HepG2 (cell line): Measurements from ENCODE around the gene BCL2L2. TPM values are rescaled to one million over a fixed set of nuclear protein-coding genes. Genes with fewer than 3 reads are reported as not detected.

ENCODE experiments used
- CHD2 ChIP-seq: IDR thresholded peaks from 2 replicates; pipeline ENCODE4 v1.6.1; 2011; ENCODE audit warnings: low read depth, low read length, improper control_type of control experiment
- EED ChIP-seq: sonication (generic); formaldehyde crosslinking; IDR thresholded peaks from 2 replicates; pipeline ENCODE4 v1.5.0; 2020; ENCODE audit warnings: mild to moderate bottlenecking, missing genetic modification reagents
- KMT2A ChIP-seq: sonication (generic); formaldehyde crosslinking; IDR thresholded peaks from 2 replicates; pipeline ENCODE4 v1.4.0; 2020; ENCODE audit warnings: missing genetic modification reagents
- RFX1 ChIP-seq: fragments of 450-650 bp; IDR thresholded peaks from 2 replicates; pipeline ENCODE4 v1.6.1; 2017
- SOX5 ChIP-seq: IDR thresholded peaks from 2 replicates; pipeline ENCODE4 v1.6.1; 2016; ENCODE audit warnings: borderline replicate concordance
- ZNF562 ChIP-seq: sonication (generic); formaldehyde crosslinking; IDR thresholded peaks from 2 replicates; pipeline ENCODE4 v1.8.0; 2022; ENCODE audit warnings: missing genetic modification reagents, borderline replicate concordance
- ZNF747 ChIP-seq: sonication (generic); formaldehyde crosslinking; IDR thresholded peaks from 2 replicates; pipeline ENCODE4 v1.8.1; 2023; ENCODE audit warnings: missing genetic modification reagents, mild to moderate bottlenecking, borderline replicate concordance
- ZNF788 ChIP-seq: sonication (generic); formaldehyde crosslinking; IDR thresholded peaks from 2 replicates; pipeline ENCODE4 v1.5.0; 2020; ENCODE audit warnings: mild to moderate bottlenecking, missing genetic modification reagents, borderline replicate concordance
- polyA plus RNA-seq, 8 experiments: library from polyadenylated mRNA; depleted of rRNA in 3 of 8; stranded (reverse) in 7 of 8; unstranded in 1 of 8; fragments of >200 nt; fragmentation: Illumina TruSeq in 4 of 8; extraction: Trizol in 4 of 8; gene quantifications; 2 replicates each; pipeline versions ENCODE4 v1.2.1 to v1.2.3, GENCODE V29; 2011 to 2016; ENCODE audit warnings: low read depth in 4 of 8, missing spikeins in 1 of 8, mixed read lengths in 1 of 8; ENCODE audit not compliant: insufficient read depth in 1 of 8
- total RNA-seq, 5 experiments: library from RNA; depleted of rRNA; stranded (reverse); fragments of >200 nt; fragmentation: Illumina TruSeq; extraction: Trizol; gene quantifications; 2 replicates each; pipeline ENCODE4 v1.2.3, GENCODE V29; 2016; ENCODE audit warnings: low read depth in 1 of 5
- TF ChIP-seq, protein P1 (sequence below): IDR thresholded peaks from 2 replicates; pipeline ENCODE4 v1.6.1; 2018; ENCODE audit warnings: missing genetic modification reagents
- TF ChIP-seq, protein P2 (sequence below): sonication (generic); formaldehyde crosslinking; IDR thresholded peaks from 2 replicates; pipeline ENCODE4 v1.8.0; 2022; ENCODE audit warnings: missing genetic modification reagents, mild to moderate bottlenecking, borderline replicate concordance
- TF ChIP-seq, protein P3 (sequence below), 2 experiments: IDR thresholded peaks; 2 replicates each; pipeline ENCODE4 v1.6.1; 2011 to 2012; ENCODE audit warnings: low read length in 2 of 2, borderline replicate concordance in 1 of 2, low read depth in 1 of 2, mild to moderate bottlenecking in 1 of 2, moderate library complexity in 1 of 2
- TF ChIP-seq, protein P4 (sequence below): sonication (generic); formaldehyde crosslinking; IDR thresholded peaks from 2 replicates; pipeline ENCODE4 v1.9.0; 2021; ENCODE audit warnings: missing genetic modification reagents, borderline replicate concordance
- TF ChIP-seq, protein P5 (sequence below): sonication (generic); formaldehyde crosslinking; conservative IDR thresholded peaks from 2 replicates; pipeline ENCODE4 v1.8.0; 2022; ENCODE audit warnings: missing genetic modification reagents
- TF ChIP-seq, protein P6 (sequence below): sonication (generic); formaldehyde crosslinking; IDR thresholded peaks from 2 replicates; pipeline ENCODE4 v1.5.0; 2020; ENCODE audit warnings: missing genetic modification reagents
- TF ChIP-seq, protein P7 (sequence below): sonication (generic); formaldehyde crosslinking; IDR thresholded peaks from 2 replicates; pipeline ENCODE4 v1.5.0; 2020; ENCODE audit warnings: mild to moderate bottlenecking, missing genetic modification reagents

BCL2L2 gene
- total and polyA plus RNA-seq, 2 of the 13 experiments (the other 11 are each of a cell fraction or from before 2014, with no cell fraction given), result 28.1 to 49.8 TPM

DNA sequence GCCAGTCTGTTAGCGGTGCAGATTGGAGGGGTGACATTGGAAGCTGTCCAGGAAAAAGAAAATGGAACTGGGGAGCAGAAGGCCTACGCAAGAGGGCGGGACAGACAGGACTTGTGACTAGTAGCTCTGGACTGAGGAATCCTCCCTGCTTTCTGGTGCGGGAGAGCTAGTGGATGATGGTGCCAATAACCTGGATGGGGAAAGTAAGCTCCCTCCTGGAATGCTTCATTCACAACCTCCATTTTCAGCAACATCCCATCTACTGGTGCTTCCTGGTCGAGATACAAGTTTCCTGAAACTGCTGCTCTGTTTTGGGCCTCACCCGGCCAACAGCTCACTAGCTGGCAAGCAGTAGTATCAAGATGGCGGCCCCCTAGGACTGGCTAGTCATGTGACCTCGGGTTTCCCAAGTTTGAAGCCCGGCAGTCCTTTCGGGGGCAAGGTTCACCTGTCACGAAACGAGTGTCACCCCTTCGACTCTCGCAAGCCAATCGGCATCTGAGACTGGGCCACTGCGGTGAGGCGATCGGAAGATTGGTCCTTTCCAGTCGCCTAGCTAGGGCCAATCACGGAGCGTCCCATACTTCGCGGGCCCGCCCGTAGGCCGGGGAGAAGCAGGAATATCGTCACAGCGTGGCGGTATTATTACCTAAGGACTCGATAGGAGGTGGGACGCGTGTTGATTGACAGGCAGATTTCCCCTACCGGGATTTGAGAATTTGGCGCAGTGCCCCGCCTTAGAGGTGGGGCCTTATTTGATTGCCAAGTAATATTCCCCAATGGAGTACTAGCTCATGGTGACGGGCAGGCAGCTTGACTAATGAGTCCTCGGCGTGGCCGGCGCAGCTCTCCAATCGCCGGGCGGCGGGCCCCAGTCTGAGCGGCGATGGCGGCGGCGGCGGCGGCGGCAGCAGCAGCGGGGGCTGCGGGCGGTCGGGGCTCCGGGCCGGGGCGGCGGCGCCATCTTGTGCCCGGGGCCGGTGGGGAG, 14.2 kb downstream of the BCL2L2 start, which contains the start of gene PABPN1 (continued):
- TF ChIP-seq CHD2 (peak; percentile 84), KMT2A (CRISPR knock-in tag) (peak; percentile 82), ZNF562 (CRISPR knock-in tag) (no peak), RFX1 (peak; percentile 80; the same call in 1 of the 2 replicates), SOX5 (CRISPR knock-in tag) (peak; percentile 75), EED (peak; percentile 83; the same call in 1 of the 2 replicates), ZNF747 (CRISPR knock-in tag) (peak; percentile 79; the same call in 1 of the 2 replicates), ZNF788 (CRISPR knock-in tag) (peak; percentile 91)
- TF ChIP-seq, protein P1, sequence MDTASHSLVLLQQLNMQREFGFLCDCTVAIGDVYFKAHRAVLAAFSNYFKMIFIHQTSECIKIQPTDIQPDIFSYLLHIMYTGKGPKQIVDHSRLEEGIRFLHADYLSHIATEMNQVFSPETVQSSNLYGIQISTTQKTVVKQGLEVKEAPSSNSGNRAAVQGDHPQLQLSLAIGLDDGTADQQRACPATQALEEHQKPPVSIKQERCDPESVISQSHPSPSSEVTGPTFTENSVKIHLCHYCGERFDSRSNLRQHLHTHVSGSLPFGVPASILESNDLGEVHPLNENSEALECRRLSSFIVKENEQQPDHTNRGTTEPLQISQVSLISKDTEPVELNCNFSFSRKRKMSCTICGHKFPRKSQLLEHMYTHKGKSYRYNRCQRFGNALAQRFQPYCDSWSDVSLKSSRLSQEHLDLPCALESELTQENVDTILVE (CRISPR knock-in tag), result peak; percentile 98
- TF ChIP-seq, protein P2, sequence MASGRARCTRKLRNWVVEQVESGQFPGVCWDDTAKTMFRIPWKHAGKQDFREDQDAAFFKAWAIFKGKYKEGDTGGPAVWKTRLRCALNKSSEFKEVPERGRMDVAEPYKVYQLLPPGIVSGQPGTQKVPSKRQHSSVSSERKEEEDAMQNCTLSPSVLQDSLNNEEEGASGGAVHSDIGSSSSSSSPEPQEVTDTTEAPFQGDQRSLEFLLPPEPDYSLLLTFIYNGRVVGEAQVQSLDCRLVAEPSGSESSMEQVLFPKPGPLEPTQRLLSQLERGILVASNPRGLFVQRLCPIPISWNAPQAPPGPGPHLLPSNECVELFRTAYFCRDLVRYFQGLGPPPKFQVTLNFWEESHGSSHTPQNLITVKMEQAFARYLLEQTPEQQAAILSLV (CRISPR knock-in tag), result peak; percentile 67
- TF ChIP-seq, protein P3, sequence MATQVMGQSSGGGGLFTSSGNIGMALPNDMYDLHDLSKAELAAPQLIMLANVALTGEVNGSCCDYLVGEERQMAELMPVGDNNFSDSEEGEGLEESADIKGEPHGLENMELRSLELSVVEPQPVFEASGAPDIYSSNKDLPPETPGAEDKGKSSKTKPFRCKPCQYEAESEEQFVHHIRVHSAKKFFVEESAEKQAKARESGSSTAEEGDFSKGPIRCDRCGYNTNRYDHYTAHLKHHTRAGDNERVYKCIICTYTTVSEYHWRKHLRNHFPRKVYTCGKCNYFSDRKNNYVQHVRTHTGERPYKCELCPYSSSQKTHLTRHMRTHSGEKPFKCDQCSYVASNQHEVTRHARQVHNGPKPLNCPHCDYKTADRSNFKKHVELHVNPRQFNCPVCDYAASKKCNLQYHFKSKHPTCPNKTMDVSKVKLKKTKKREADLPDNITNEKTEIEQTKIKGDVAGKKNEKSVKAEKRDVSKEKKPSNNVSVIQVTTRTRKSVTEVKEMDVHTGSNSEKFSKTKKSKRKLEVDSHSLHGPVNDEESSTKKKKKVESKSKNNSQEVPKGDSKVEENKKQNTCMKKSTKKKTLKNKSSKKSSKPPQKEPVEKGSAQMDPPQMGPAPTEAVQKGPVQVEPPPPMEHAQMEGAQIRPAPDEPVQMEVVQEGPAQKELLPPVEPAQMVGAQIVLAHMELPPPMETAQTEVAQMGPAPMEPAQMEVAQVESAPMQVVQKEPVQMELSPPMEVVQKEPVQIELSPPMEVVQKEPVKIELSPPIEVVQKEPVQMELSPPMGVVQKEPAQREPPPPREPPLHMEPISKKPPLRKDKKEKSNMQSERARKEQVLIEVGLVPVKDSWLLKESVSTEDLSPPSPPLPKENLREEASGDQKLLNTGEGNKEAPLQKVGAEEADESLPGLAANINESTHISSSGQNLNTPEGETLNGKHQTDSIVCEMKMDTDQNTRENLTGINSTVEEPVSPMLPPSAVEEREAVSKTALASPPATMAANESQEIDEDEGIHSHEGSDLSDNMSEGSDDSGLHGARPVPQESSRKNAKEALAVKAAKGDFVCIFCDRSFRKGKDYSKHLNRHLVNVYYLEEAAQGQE (IDR thresholded peaks at IDR 0.05; ENCODE audit: borderline replicate concordance in 1 of 2, low read depth in 1 of 2, low read length in 2 of 2), result peak in 1 of 2 experiments; percentile 69; a peak in 2 of 4 replicates
- TF ChIP-seq, protein P4, sequence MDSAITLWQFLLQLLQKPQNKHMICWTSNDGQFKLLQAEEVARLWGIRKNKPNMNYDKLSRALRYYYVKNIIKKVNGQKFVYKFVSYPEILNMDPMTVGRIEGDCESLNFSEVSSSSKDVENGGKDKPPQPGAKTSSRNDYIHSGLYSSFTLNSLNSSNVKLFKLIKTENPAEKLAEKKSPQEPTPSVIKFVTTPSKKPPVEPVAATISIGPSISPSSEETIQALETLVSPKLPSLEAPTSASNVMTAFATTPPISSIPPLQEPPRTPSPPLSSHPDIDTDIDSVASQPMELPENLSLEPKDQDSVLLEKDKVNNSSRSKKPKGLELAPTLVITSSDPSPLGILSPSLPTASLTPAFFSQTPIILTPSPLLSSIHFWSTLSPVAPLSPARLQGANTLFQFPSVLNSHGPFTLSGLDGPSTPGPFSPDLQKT, result no peak
- TF ChIP-seq, protein P5, sequence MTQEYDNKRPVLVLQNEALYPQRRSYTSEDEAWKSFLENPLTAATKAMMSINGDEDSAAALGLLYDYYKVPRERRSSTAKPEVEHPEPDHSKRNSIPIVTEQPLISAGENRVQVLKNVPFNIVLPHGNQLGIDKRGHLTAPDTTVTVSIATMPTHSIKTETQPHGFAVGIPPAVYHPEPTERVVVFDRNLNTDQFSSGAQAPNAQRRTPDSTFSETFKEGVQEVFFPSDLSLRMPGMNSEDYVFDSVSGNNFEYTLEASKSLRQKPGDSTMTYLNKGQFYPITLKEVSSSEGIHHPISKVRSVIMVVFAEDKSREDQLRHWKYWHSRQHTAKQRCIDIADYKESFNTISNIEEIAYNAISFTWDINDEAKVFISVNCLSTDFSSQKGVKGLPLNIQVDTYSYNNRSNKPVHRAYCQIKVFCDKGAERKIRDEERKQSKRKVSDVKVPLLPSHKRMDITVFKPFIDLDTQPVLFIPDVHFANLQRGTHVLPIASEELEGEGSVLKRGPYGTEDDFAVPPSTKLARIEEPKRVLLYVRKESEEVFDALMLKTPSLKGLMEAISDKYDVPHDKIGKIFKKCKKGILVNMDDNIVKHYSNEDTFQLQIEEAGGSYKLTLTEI, result no peak
- TF ChIP-seq, protein P6, sequence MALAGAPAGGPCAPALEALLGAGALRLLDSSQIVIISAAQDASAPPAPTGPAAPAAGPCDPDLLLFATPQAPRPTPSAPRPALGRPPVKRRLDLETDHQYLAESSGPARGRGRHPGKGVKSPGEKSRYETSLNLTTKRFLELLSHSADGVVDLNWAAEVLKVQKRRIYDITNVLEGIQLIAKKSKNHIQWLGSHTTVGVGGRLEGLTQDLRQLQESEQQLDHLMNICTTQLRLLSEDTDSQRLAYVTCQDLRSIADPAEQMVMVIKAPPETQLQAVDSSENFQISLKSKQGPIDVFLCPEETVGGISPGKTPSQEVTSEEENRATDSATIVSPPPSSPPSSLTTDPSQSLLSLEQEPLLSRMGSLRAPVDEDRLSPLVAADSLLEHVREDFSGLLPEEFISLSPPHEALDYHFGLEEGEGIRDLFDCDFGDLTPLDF, result peak; percentile 93
- TF ChIP-seq, protein P7, sequence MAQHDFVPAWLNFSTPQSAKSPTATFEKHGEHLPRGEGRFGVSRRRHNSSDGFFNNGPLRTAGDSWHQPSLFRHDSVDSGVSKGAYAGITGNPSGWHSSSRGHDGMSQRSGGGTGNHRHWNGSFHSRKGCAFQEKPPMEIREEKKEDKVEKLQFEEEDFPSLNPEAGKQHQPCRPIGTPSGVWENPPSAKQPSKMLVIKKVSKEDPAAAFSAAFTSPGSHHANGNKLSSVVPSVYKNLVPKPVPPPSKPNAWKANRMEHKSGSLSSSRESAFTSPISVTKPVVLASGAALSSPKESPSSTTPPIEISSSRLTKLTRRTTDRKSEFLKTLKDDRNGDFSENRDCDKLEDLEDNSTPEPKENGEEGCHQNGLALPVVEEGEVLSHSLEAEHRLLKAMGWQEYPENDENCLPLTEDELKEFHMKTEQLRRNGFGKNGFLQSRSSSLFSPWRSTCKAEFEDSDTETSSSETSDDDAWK, result no peak
